ENCODE measurements around the gene RGS9.
A peak's percentile ranks its signal among the peaks of the same experiment; 100 is the strongest.
"Not testable (repeated sequence)": the region's sequence is repeated elsewhere in the genome, so short reads cannot be mapped to it uniquely, and the experiment has no call there.

The RGS9 gene

GRCh38 chr17:65137021-65137939 is at the start of gene RGS9:
Gene RGS9 (plus strand): TSS chr17:65137370. CDS start chr17:65137541, 171 bp downstream.
- peak within 1 kb of the TSS; percentile 31 for H3K4me3 ChIP-seq (ENCODE audit: low read length)
- peak; percentile 64 for DNase-seq (ENCODE audit: low read depth)
- peak; percentile 52 for TF ChIP-seq CTCF (IDR thresholded peaks at IDR 0.05; ENCODE audit: insufficient read depth, low read depth, low read length, missing control alignments)

- TF ChIP-seq CTCF (IDR thresholded peaks at IDR 0.05; ENCODE audit: insufficient read depth, low read depth, low read length, missing control alignments), result no peak
- DNase-seq (ENCODE audit: low read depth), result peak; percentile 95
- H3K4me3 ChIP-seq (ENCODE audit: low read length), result no peak overlapping the region
Measured at GRCh38 chr17:65088621-65089360, 48.4 kb upstream of the RGS9 start.

- peak; percentile 30 for DNase-seq (ENCODE audit: low read depth)
- no peak overlapping the region for H3K4me3 ChIP-seq (ENCODE audit: low read length)
- no peak for TF ChIP-seq CTCF (IDR thresholded peaks at IDR 0.05; ENCODE audit: insufficient read depth, low read depth, low read length, missing control alignments)
Measured at GRCh38 chr17:65092262-65092661, 44.9 kb upstream of the RGS9 start.

GRCh38 chr17:65092721-65093356 is 44.3 kb upstream of the RGS9 start:
- not testable (repeated sequence) for H3K4me3 ChIP-seq (ENCODE audit: low read length); DNase-seq (ENCODE audit: low read depth)

GRCh38 chr17:65093930-65094329 is 43.2 kb upstream of the RGS9 start:
- no peak overlapping the region for H3K4me3 ChIP-seq (ENCODE audit: low read length)
- peak; percentile 12 for TF ChIP-seq CTCF (IDR thresholded peaks at IDR 0.05; ENCODE audit: insufficient read depth, low read depth, low read length, missing control alignments)
- no peak for DNase-seq (ENCODE audit: low read depth)

- no peak for TF ChIP-seq CTCF (IDR thresholded peaks at IDR 0.05; ENCODE audit: insufficient read depth, low read depth, low read length, missing control alignments)
- no peak for DNase-seq (ENCODE audit: low read depth)
- no peak overlapping the region for H3K4me3 ChIP-seq (ENCODE audit: low read length)
Measured at GRCh38 chr17:65095465-65095864, 41.7 kb upstream of the RGS9 start.

GRCh38 chr17:65096382-65096781 is 40.8 kb upstream of the RGS9 start:
- not testable (repeated sequence) for H3K4me3 ChIP-seq (ENCODE audit: low read length); DNase-seq (ENCODE audit: low read depth)
